ENCODE results near the gene ZMIZ1. TPM values are rescaled to one million over a fixed set of nuclear protein-coding genes. Genes with fewer than 3 reads are reported as not detected.

Gene ZMIZ1
- total and polyA plus RNA-seq, 2 experiments from 2014 or later, result 48.2 to 78.8 TPM

- peaks cover 67% of the 10 kb centered on the region for H3K4me1 ChIP-seq (ENCODE audit: low read depth)
- H3K9me3 ChIP-seq (ENCODE audit: low read depth), result no peaks in the 10 kb centered on the region
- DNase-seq (ENCODE audit: low read depth in 1 of 2, low spot score in 1 of 2), result peak; percentile 34 to 56
- peak overlapping the region; percentile 88 for H3K27ac ChIP-seq
- H3K27me3 ChIP-seq, result no peaks in the 10 kb centered on the region
- no peak overlapping the region for H3K4me3 ChIP-seq
- H3K36me3 ChIP-seq, result peaks cover 8% of the 10 kb centered on the region
- no peak for TF ChIP-seq CTCF (IDR thresholded peaks at IDR 0.05; ENCODE audit: low read depth, low read length)
Measured at GRCh38 chr10:79116801-79117723, 48.3 kb downstream of the ZMIZ1 start.

DNA sequence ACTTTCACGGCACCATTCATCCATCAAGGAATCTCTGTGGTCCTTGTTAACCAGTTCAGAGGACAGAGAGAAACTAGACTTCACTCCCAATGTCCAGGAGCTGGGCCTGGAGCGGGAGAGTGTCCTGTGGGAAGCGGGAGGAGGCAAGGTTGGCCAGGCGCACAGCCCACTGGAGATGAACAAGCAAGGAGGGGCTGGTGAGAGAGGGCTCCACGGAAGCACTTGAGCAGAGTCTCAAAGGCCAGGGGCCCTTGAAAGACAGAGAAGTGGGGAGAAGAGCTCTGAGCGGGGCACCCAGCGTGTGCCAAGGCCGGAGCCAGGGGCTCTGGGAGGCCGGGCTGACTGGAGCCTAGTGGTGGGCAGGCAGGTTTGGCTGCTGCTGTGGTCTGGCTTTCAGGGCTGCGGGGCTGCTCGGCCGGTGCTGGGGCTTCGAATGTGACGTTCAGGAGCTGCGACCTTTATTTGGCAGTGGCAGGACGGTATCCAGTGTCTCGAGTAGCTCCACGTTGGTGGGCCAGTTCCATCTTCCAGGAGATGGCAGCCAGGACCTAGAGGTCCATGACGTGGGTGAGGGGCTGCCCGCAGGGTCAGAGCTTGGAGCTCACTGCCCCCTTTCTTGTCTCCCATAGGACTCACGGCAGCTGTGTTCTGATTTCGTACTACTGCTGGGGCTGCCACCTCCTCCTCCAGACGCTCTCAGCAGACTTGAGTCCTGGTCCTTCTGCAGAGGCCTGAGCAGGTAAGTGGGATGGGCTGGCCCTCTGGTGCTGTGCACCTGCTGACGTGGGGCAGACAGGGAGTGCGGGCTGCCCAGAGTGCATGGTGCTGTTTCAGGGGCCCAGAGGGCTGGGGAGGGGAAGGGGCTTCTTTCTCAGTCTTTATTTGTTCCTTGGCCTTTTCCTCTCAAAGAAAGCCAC, 49.8 kb downstream of the ZMIZ1 start:
- TF ChIP-seq CTCF (IDR thresholded peaks at IDR 0.05; ENCODE audit: low read depth, low read length), result no peak
- no peak for DNase-seq (ENCODE audit: low read depth in 1 of 2, low spot score in 1 of 2)
- Histone ChIP-seq H3K27ac (peak overlapping the region; percentile 88), H3K36me3 (peaks cover 16% of the 10 kb centered on the region), H3K9me3 (ENCODE audit: low read depth) (no peaks in the 10 kb centered on the region), H3K4me3 (no peak overlapping the region), H3K4me1 (ENCODE audit: low read depth) (peaks cover 52% of the 10 kb centered on the region), H3K27me3 (no peaks in the 10 kb centered on the region)

- H3K27ac ChIP-seq, result peak overlapping the region; percentile 88
- H3K4me3 ChIP-seq, result no peak overlapping the region
- no peak for DNase-seq (ENCODE audit: low read depth in 1 of 2, low spot score in 1 of 2)
- H3K4me1 ChIP-seq (ENCODE audit: low read depth), result peaks cover 45% of the 10 kb centered on the region
- H3K27me3 ChIP-seq, result no peaks in the 10 kb centered on the region
- TF ChIP-seq CTCF (IDR thresholded peaks at IDR 0.05; ENCODE audit: low read depth, low read length), result no peak
- H3K9me3 ChIP-seq (ENCODE audit: low read depth), result no peaks in the 10 kb centered on the region
- peaks cover 20% of the 10 kb centered on the region for H3K36me3 ChIP-seq
Measured at GRCh38 chr10:79119306-79119705, 50.5 kb downstream of the ZMIZ1 start.

GRCh38 chr10:79123547-79123963, 54.8 kb downstream of the ZMIZ1 start:
- no peak for TF ChIP-seq CTCF (IDR thresholded peaks at IDR 0.05; ENCODE audit: low read depth, low read length)
- no peaks in the 10 kb centered on the region for H3K9me3 ChIP-seq (ENCODE audit: low read depth)
- H3K27ac ChIP-seq, result peak overlapping the region; percentile 55

GRCh38 chr10:79124066-79124465, 55.3 kb downstream of the ZMIZ1 start:
- Histone ChIP-seq H3K27ac (peak overlapping the region; percentile 55), H3K4me1 (ENCODE audit: low read depth) (peaks cover 25% of the 10 kb centered on the region), H3K9me3 (ENCODE audit: low read depth) (no peaks in the 10 kb centered on the region), H3K36me3 (peaks cover 29% of the 10 kb centered on the region), H3K27me3 (no peaks in the 10 kb centered on the region), H3K4me3 (no peak overlapping the region)
- no peak for DNase-seq (ENCODE audit: low read depth in 1 of 2, low spot score in 1 of 2)
- TF ChIP-seq CTCF (IDR thresholded peaks at IDR 0.05; ENCODE audit: low read depth, low read length), result no peak

More at GRCh38 chr10:79123547-79123963, 54.8 kb downstream of the ZMIZ1 start:
- Histone ChIP-seq H3K27me3 (no peaks in the 10 kb centered on the region), H3K36me3 (peaks cover 29% of the 10 kb centered on the region), H3K4me1 (ENCODE audit: low read depth) (peaks cover 24% of the 10 kb centered on the region), H3K4me3 (no peak overlapping the region)
- no peak for DNase-seq (ENCODE audit: low read depth in 1 of 2, low spot score in 1 of 2)

Measured in cardiac muscle cell (in vitro differentiated cells and primary cell).